HCT116 (cell line): ENCODE data around the gene LAGE3. TPM values are rescaled to one million over a fixed set of nuclear protein-coding genes. Genes with fewer than 3 reads are reported as not detected.

Source experiments
- ATAC-seq: fragments of 200-7000 bp; cut with Tn5 transposase; 2 replicates; pipeline ENCODE4 v1.9.1; 2020; ENCODE audit warnings: mild to moderate bottlenecking, moderate library complexity
- BruUV-seq: library from RNA; stranded (reverse); fragments of 400-500 nt; replicated peaks from 2 replicates; lab custom pipeline; 2021; lab: Mats Ljungman, UMichigan
- CTCF ChIA-PET: fragments of 300-600 bp; sonication (Branson Sonifier 250); formaldehyde crosslinking; loops from one replicate; lab custom pipeline; 2021; ENCODE audit warnings: antibody characterized with exemption; lab: Charles Lee
- POLR2A ChIA-PET: fragments of 300-600, 350-600 bp; sonication (Branson Sonifier 250); formaldehyde crosslinking; loops from one replicate; lab custom pipeline; 2021; ENCODE audit warnings: antibody characterized with exemption; lab: Charles Lee
- RAD21 ChIA-PET, 2 experiments: fragments of 300-600 bp; sonication (Branson Sonifier 250); formaldehyde crosslinking; loops; one replicate each; lab custom pipeline; 2023; ENCODE audit warnings: low total read pairs in 2 of 2; ENCODE audit not compliant: uncharacterized antibody in 2 of 2, unreplicated experiment in 2 of 2, low non-redundant PET in 1 of 2; lab: Charles Lee
- DNase-seq: peaks from one replicate; pipeline ENCODE4 v3.0.0-alpha.2; 2010; ENCODE audit warnings: low read depth, low spot score
- H2AFZ ChIP-seq: fragments of 200-600 bp; shearing (Covaris generic), sonication (generic); 2 replicates; pipeline ENCODE4 v1.6.1; 2017; ENCODE audit warnings: low read depth, mixed run types, mixed read lengths, antibody characterized with exemption, low read length; ENCODE audit not compliant: poor library complexity, severe bottlenecking
- H3K27ac ChIP-seq: 2 replicates; pipeline ENCODE4 v1.5.1; 2012; ENCODE audit warnings: low read depth, low read length
- H3K27me3 ChIP-seq: fragments of 200-600 bp; sonication (generic); 2 replicates; pipeline ENCODE4 v1.6.1; 2016; ENCODE audit warnings: mixed run types, low read length, mixed read lengths; ENCODE audit not compliant: insufficient read depth
- H3K36me3 ChIP-seq, 2 experiments: fragments of 200-500 bp in 1 of 2; fragments of 200-600 bp in 1 of 2; sonication (Bioruptor generic) in 1 of 2; sonication (generic) in 1 of 2; 2 replicates each; pipeline versions ENCODE4 v1.5.1 to v1.6.1; 2014 to 2016; ENCODE audit warnings: low read length in 2 of 2, inconsistent platforms in 1 of 2, mixed read lengths in 1 of 2, mixed run types in 1 of 2; ENCODE audit not compliant: insufficient read depth in 2 of 2, control insufficient read depth in 1 of 2
- H3K4me1 ChIP-seq, 2 experiments: fragments of 200-600 bp in 1 of 2; sonication (generic) in 1 of 2; 2 replicates each; pipeline versions ENCODE4 v1.5.1 to v1.6.1; 2012 to 2017; ENCODE audit warnings: low read length in 2 of 2, inconsistent platforms in 1 of 2, mild to moderate bottlenecking in 1 of 2, mixed read lengths in 1 of 2, mixed run types in 1 of 2, moderate library complexity in 1 of 2; ENCODE audit not compliant: insufficient read depth in 2 of 2, control insufficient read depth in 1 of 2
- H3K4me2 ChIP-seq: fragments of 200-600 bp; sonication (generic); 2 replicates; pipeline ENCODE4 v1.6.1; 2017; ENCODE audit warnings: mixed run types, low read length, mixed read lengths
- H3K4me3 ChIP-seq, 2 experiments: fragments of 200-600 bp in 1 of 2; sonication (generic) in 1 of 2; replicated peaks in 1 of 2; 2 replicates each; pipeline ENCODE4 v1.5.1; 2011 to 2016; ENCODE audit warnings: low read length in 2 of 2, control low read depth in 1 of 2, low read depth in 1 of 2, mild to moderate bottlenecking in 1 of 2, mixed read lengths in 1 of 2, mixed run types in 1 of 2
- H3K79me2 ChIP-seq: fragments of 200-600 bp; sonication (generic); 2 replicates; pipeline ENCODE4 v1.6.1; 2017; ENCODE audit warnings: mild to moderate bottlenecking, mixed run types, low read length, moderate library complexity, mixed read lengths; ENCODE audit not compliant: insufficient read depth
- H3K9ac ChIP-seq: fragments of 200-600 bp; sonication (generic); 2 replicates; pipeline ENCODE4 v1.6.1; 2016; ENCODE audit warnings: low read length, mixed read lengths
- H3K9me2 ChIP-seq: fragments of 200-600 bp; sonication (generic), shearing (Covaris generic); 2 replicates; pipeline ENCODE4 v1.6.1; 2017; ENCODE audit warnings: mixed run types, mild to moderate bottlenecking, moderate library complexity; ENCODE audit not compliant: insufficient read depth
- H3K9me3 ChIP-seq, 2 experiments: fragments of 200-500 bp in 1 of 2; fragments of 200-600 bp in 1 of 2; sonication (Bioruptor generic) in 1 of 2; sonication (generic) in 1 of 2; 2 replicates each; pipeline ENCODE4 v1.6.1; 2014 to 2017; ENCODE audit warnings: low read length in 2 of 2, mixed read lengths in 2 of 2, inconsistent platforms in 1 of 2, low read depth in 1 of 2, mild to moderate bottlenecking in 1 of 2, mixed run types in 1 of 2, moderate library complexity in 1 of 2; ENCODE audit not compliant: control insufficient read depth in 1 of 2, insufficient read depth in 1 of 2
- H4K20me1 ChIP-seq: fragments of 200-600 bp; sonication (generic), shearing (Covaris generic); 2 replicates; pipeline ENCODE4 v1.6.1; 2017; ENCODE audit warnings: mixed run types, mild to moderate bottlenecking, moderate library complexity; ENCODE audit not compliant: insufficient read depth
- CEBPB ChIP-seq: IDR thresholded peaks from 2 replicates; pipeline ENCODE4 v1.6.1; 2012; ENCODE audit warnings: low read depth
- EGR1 ChIP-seq: IDR thresholded peaks from 2 replicates; pipeline ENCODE4 v1.6.1; 2012; ENCODE audit warnings: low read depth
- ELF1 ChIP-seq: IDR thresholded peaks from 2 replicates; pipeline ENCODE4 v1.6.1; 2012; ENCODE audit warnings: low read depth, borderline replicate concordance
- EZH2 ChIP-seq: fragments of 200-600 bp; sonication (generic); IDR thresholded peaks from 2 replicates; pipeline ENCODE4 v1.6.1; 2017; ENCODE audit warnings: antibody characterized with exemption, mixed run types
- EZH2phosphoT487 ChIP-seq: fragments of 200-600 bp; IDR thresholded peaks from 2 replicates; pipeline ENCODE4 v1.6.1; 2018; ENCODE audit warnings: antibody characterized with exemption, borderline replicate concordance
- FOSL1 ChIP-seq: IDR thresholded peaks from 2 replicates; pipeline ENCODE4 v1.6.1; 2012; ENCODE audit warnings: low read depth
- POLR2A ChIP-seq: IDR thresholded peaks from 2 replicates; pipeline ENCODE4 v1.7.0; 2011; ENCODE audit warnings: borderline replicate concordance; ENCODE audit not compliant: insufficient read depth, insufficient read length; ENCODE audit errors: extremely low read depth
- POLR2AphosphoS5 ChIP-seq: IDR thresholded peaks from 2 replicates; pipeline ENCODE4 v1.6.1; 2011; ENCODE audit warnings: mild to moderate bottlenecking, low read depth, low read length, moderate library complexity
- RAD21 ChIP-seq: IDR thresholded peaks from 2 replicates; pipeline ENCODE4 v1.6.1; 2012; ENCODE audit warnings: low read depth, mild to moderate bottlenecking
- SIN3A ChIP-seq: IDR thresholded peaks from 2 replicates; pipeline ENCODE4 v1.6.1; 2012; ENCODE audit warnings: low read depth
- SP1 ChIP-seq: IDR thresholded peaks from 2 replicates; pipeline ENCODE4 v1.6.1; 2012; ENCODE audit warnings: low read depth
- TCF7L2 ChIP-seq: IDR thresholded peaks from 2 replicates; pipeline ENCODE4 v1.7.0; 2011; ENCODE audit warnings: borderline replicate concordance, inconsistent platforms; ENCODE audit not compliant: insufficient read depth, insufficient read length; ENCODE audit errors: extremely low read depth
- YY1 ChIP-seq: IDR thresholded peaks from 2 replicates; pipeline ENCODE4 v1.6.1; 2011; ENCODE audit warnings: low read length, low read depth, moderate library complexity, mild to moderate bottlenecking; ENCODE audit not compliant: insufficient replicate concordance; ENCODE audit errors: extremely low read depth
- ZFX ChIP-seq: fragments of 450-650 bp; IDR thresholded peaks from 2 replicates; pipeline ENCODE4 v1.6.1; 2017
- ZNF274 ChIP-seq: fragments of 200-500 bp; sonication (Bioruptor generic); IDR thresholded peaks from 2 replicates; pipeline ENCODE4 v1.6.1; 2014; ENCODE audit warnings: mild to moderate bottlenecking, low read depth, low read length, inconsistent platforms
- intact Hi-C: fragments of 100-400 bp; cut with micrococcal nuclease; formaldehyde crosslinking; loops from 2 replicates; pipeline ENCODE4 v1.10.0; 2022
- total RNA-seq: library from RNA; stranded (reverse); gene quantifications from one replicate; pipeline ENCODE4 v1.2.1, GENCODE V29; 2021; ENCODE audit not compliant: unreplicated experiment
- TF ChIP-seq, protein P1 (sequence below): IDR thresholded peaks from 2 replicates; pipeline ENCODE4 v1.6.1; 2012
- TF ChIP-seq, protein P2 (sequence below): IDR thresholded peaks from 2 replicates; pipeline ENCODE4 v1.6.1; 2011; ENCODE audit warnings: mild to moderate bottlenecking, low read length, moderate library complexity; ENCODE audit not compliant: insufficient replicate concordance; ENCODE audit errors: extremely low read depth
- TF ChIP-seq, protein P3 (sequence below), 3 experiments: fragments of 200-600 bp in 1 of 3; sonication (generic) in 1 of 3; IDR thresholded peaks in 2 of 3; conservative IDR thresholded peaks in 1 of 3; 2 replicates each; pipeline ENCODE4 v1.5.1; 2012 to 2017; ENCODE audit warnings: low read depth in 2 of 3, low read length in 2 of 3, antibody characterized with exemption in 1 of 3, borderline replicate concordance in 1 of 3, control low read depth in 1 of 3, mild to moderate bottlenecking in 1 of 3, mixed read lengths in 1 of 3, mixed run types in 1 of 3, moderate library complexity in 1 of 3; ENCODE audit not compliant: insufficient read depth in 1 of 3

LAGE3 gene
- total RNA-seq, 1 experiment from 2014 or later: 42.8 TPM

DNA sequence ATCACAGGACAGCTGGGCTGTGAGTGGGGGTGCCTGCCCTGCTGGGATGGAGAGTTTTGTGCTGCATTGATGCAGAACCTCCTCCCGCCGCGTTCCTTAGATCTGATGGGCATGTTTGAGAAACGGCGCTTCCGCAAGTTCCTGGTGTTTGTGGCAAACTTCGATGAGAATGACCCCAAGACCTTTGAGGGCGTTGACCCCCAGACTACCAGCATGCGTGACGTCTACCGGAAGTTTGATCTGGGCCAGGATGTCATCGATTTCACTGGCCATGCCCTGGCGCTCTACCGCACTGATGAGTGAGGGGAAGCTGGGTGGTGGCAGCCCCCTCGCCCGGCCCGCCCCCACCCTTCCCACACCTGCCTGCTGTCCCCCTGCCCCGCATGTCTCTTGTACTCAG lies 39.2 kb downstream of the LAGE3 start:
- POLR2A ChIA-PET: interaction anchor here (1.1 kb wide), 1 partner anchor 30 kb away, joined by 3 read pairs; no protein-coding TSS in a partner anchor
- CTCF ChIA-PET: no interaction called here
- DNase-seq (no peak), ATAC-seq (no peak)
- H3K27ac ChIP-seq: no peak overlapping the region
- no peaks in the 10 kb centered on the region for H3K9me3 ChIP-seq
- RAD21 ChIA-PET: interaction anchor here in 1 of 2 experiments (0.7 kb wide), 1 partner anchor 35 kb away, joined by 3 read pairs; no protein-coding TSS in a partner anchor
- H3K79me2 ChIP-seq: peaks cover 34% of the 10 kb centered on the region
- H2AFZ ChIP-seq: no peak overlapping the region
- no peak overlapping the region for H3K9ac ChIP-seq
- TF ChIP-seq SP1 (no peak), RAD21 (no peak), SIN3A (no peak), YY1 (no peak), POLR2A (no peak), ZNF274 (no peak), CEBPB (no peak), EGR1 (no peak), EZH2phosphoT487 (no peak), FOSL1 (no peak), POLR2AphosphoS5 (no peak), TCF7L2 (no peak), ZFX (no peak), ELF1 (no peak), EZH2 (no peak)
- TF ChIP-seq, protein P1, sequence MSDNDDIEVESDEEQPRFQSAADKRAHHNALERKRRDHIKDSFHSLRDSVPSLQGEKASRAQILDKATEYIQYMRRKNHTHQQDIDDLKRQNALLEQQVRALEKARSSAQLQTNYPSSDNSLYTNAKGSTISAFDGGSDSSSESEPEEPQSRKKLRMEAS: no peak
- TF ChIP-seq, protein P2, sequence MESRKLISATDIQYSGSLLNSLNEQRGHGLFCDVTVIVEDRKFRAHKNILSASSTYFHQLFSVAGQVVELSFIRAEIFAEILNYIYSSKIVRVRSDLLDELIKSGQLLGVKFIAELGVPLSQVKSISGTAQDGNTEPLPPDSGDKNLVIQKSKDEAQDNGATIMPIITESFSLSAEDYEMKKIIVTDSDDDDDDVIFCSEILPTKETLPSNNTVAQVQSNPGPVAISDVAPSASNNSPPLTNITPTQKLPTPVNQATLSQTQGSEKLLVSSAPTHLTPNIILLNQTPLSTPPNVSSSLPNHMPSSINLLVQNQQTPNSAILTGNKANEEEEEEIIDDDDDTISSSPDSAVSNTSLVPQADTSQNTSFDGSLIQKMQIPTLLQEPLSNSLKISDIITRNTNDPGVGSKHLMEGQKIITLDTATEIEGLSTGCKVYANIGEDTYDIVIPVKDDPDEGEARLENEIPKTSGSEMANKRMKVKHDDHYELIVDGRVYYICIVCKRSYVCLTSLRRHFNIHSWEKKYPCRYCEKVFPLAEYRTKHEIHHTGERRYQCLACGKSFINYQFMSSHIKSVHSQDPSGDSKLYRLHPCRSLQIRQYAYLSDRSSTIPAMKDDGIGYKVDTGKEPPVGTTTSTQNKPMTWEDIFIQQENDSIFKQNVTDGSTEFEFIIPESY: no peak
- TF ChIP-seq, protein P3, sequence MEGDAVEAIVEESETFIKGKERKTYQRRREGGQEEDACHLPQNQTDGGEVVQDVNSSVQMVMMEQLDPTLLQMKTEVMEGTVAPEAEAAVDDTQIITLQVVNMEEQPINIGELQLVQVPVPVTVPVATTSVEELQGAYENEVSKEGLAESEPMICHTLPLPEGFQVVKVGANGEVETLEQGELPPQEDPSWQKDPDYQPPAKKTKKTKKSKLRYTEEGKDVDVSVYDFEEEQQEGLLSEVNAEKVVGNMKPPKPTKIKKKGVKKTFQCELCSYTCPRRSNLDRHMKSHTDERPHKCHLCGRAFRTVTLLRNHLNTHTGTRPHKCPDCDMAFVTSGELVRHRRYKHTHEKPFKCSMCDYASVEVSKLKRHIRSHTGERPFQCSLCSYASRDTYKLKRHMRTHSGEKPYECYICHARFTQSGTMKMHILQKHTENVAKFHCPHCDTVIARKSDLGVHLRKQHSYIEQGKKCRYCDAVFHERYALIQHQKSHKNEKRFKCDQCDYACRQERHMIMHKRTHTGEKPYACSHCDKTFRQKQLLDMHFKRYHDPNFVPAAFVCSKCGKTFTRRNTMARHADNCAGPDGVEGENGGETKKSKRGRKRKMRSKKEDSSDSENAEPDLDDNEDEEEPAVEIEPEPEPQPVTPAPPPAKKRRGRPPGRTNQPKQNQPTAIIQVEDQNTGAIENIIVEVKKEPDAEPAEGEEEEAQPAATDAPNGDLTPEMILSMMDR (IDR thresholded peaks at IDR 0.05 in 2 of 3, conservative IDR thresholded peaks at IDR 0.05 in 1 of 3; ENCODE audit: borderline replicate concordance in 1 of 3, insufficient read depth in 1 of 3, low read depth in 2 of 3, low read length in 2 of 3): no peak
- H3K9me2 ChIP-seq: no peaks in the 10 kb centered on the region
- no peak overlapping the region for H3K4me3 ChIP-seq
- no peaks in the 10 kb centered on the region; a peak in 1 of 4 replicates for H3K36me3 ChIP-seq
- BruUV-seq: no TSS peak
- H3K4me2 ChIP-seq: no peak overlapping the region
- H3K4me1 ChIP-seq: peaks cover 5 to 25% of the 10 kb centered on the region in 2 experiments; a peak in 2 of 4 replicates
- H3K27me3 ChIP-seq: no peaks in the 10 kb centered on the region
- intact Hi-C loops: loop anchor here (5.0 kb wide), 1 partner anchor 37 kb away; the partner anchor contains the start of gene LAGE3
- no peaks in the 10 kb centered on the region for H4K20me1 ChIP-seq
